ENCODE measurements around the gene SLC24A4. TPM values are rescaled to one million over a fixed set of nuclear protein-coding genes. Genes with fewer than 3 reads are reported as not detected.

The SLC24A4 gene
- total RNA-seq, 2 experiments from 2014 or later: not detected

DNA sequence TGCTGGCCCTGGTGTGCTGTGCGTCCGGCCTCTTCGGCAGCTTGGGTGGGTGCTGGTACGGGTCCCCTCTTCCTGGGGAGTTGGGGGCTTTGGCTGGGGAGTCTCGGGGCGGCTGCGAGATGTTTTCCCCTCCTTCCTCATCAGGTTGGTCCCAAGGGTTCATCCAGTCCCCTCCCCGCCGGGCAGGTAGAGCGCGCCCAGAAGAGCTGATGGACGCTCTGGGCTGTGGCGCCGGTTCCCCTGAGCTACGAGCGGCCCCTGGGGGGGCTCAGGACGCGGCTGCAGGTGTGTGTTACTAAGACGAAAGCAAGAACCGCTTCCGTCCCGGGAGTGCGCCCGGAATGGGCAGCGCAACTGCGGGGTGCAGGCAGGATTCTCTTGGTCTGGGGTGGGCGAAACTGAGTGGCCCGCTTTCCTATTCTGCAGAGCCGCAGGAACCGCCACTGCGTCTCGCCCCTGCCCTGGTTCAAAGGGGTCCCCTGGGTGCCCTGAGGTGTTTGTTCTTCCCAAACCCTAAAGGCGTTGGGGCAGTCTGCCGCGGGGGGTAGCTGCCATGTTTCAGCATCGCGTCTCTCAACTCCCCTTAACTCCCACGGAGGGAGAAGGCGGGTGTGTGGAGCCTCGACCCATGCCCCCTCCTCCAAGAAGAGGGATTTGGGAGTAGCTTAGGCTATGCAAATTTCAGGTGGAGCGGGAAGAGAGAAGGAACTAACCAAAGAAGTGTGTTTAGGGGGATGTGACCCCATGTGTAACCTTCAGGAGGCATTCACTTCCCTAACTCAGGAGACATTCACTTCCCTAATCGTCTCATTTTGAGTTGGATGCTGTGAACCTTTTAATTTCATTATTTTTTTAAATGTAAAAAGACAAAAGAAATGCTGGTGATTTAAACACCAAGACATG, 1.2 kb downstream of the SLC24A4 start:
- ChIA-PET POLR2A (no interaction called here), CTCF (interaction anchor here (1.1 kb wide), 1 partner anchor 28 kb away, joined by 3 read pairs; no protein-coding TSS in a partner anchor)
- H3K4me1 Mint-ChIP-seq: peaks cover 4% of the 10 kb centered on the region
- H3K4me3 Mint-ChIP-seq: peak overlapping the region; percentile 39
- DNase-seq: no peak
- H3K9me3 Mint-ChIP-seq: no peaks in the 10 kb centered on the region
- peaks cover 54% of the 10 kb centered on the region for H3K27me3 Mint-ChIP-seq
- no peak overlapping the region for H3K27ac Mint-ChIP-seq
- no peaks in the 10 kb centered on the region for H3K36me3 Mint-ChIP-seq (ENCODE audit: low read depth)

DNA sequence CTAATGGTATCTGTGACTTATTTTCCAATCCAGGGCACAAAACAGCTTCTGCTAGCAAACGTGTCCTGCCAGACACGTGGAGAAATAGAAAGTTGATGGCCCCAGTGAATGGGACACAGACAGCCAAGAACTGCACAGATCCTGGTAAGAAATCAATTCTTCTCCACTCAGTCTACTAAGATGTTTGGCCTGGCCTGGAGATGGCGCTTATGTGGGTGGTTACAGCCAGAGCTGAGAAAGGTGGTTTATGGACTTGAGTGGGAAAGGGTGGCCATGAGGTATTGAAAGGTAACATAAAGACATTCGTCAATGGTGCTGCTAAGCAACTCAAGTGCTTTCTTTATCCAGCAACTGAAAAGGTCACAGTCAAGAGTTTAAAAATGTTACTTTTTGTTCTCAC, 2.9 kb downstream of the SLC24A4 start:
- H3K9me3 Mint-ChIP-seq: no peaks in the 10 kb centered on the region
- peaks cover 4% of the 10 kb centered on the region for H3K4me1 Mint-ChIP-seq
- H3K4me3 Mint-ChIP-seq: no peak overlapping the region
- H3K36me3 Mint-ChIP-seq (ENCODE audit: low read depth): no peaks in the 10 kb centered on the region
- ChIA-PET CTCF (no interaction called here), POLR2A (no interaction called here)
- H3K27ac Mint-ChIP-seq: no peak overlapping the region
- no peak for DNase-seq
- H3K27me3 Mint-ChIP-seq: peaks cover 49% of the 10 kb centered on the region

GRCh38 chr14:92328664-92329255, 5.8 kb downstream of the SLC24A4 start:
- no peaks in the 10 kb centered on the region for H3K36me3 Mint-ChIP-seq (ENCODE audit: low read depth)
- H3K4me1 Mint-ChIP-seq: peaks cover 3% of the 10 kb centered on the region
- no peak for DNase-seq
- H3K9me3 Mint-ChIP-seq: no peaks in the 10 kb centered on the region
- ChIA-PET CTCF (interaction anchor here (1.1 kb wide), 1 partner anchor 14 kb away, joined by 3 read pairs; no protein-coding TSS in a partner anchor), POLR2A (no interaction called here)
- no peak overlapping the region for H3K27ac Mint-ChIP-seq
- peaks cover 31% of the 10 kb centered on the region for H3K27me3 Mint-ChIP-seq
- H3K4me3 Mint-ChIP-seq: no peak overlapping the region

- ChIA-PET POLR2A (no interaction called here), CTCF (interaction anchor here (0.6 kb wide), 1 partner anchor 10 kb away, joined by 3 read pairs; no protein-coding TSS in a partner anchor)
- Mint-ChIP-seq H3K4me3 (no peak overlapping the region), H3K4me1 (no peaks in the 10 kb centered on the region), H3K27ac (no peak overlapping the region), H3K27me3 (peaks cover 4% of the 10 kb centered on the region), H3K36me3 (ENCODE audit: low read depth) (no peaks in the 10 kb centered on the region), H3K9me3 (no peaks in the 10 kb centered on the region)
- no peak for DNase-seq
Observed at GRCh38 chr14:92334050-92334449, 11.1 kb downstream of the SLC24A4 start.

DNA sequence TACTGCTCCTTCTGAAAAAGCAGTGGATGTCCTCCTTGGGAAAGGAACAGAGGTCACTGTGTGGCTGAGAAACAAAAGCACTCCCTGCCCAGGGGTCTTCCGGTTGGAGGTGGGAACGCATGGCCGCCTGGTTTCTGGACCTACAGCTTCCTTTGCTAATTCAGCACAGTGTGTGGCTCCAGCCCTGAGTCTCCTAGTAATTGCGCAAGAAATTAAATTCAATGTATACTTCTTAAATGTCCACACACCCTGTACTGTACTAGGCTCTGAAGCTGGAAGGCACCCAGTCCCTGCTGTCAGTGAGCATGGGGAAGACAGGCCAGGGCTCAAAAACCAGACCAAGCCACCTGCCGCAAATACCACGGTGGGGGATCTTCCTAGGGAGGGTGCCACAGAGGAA, 13.4 kb downstream of the SLC24A4 start:
- Mint-ChIP-seq H3K9me3 (no peaks in the 10 kb centered on the region), H3K4me3 (no peak overlapping the region), H3K27me3 (peaks cover 7% of the 10 kb centered on the region), H3K27ac (no peak overlapping the region), H3K4me1 (no peaks in the 10 kb centered on the region), H3K36me3 (ENCODE audit: low read depth) (no peaks in the 10 kb centered on the region)
- CTCF ChIA-PET: no interaction called here
- no peak for DNase-seq
- POLR2A ChIA-PET: no interaction called here

- Mint-ChIP-seq H3K4me1 (peaks cover 3% of the 10 kb centered on the region), H3K4me3 (no peak overlapping the region), H3K27ac (no peak overlapping the region), H3K27me3 (peaks cover 13% of the 10 kb centered on the region), H3K36me3 (ENCODE audit: low read depth) (no peaks in the 10 kb centered on the region), H3K9me3 (peaks cover 5% of the 10 kb centered on the region)
- ChIA-PET CTCF (no interaction called here), POLR2A (no interaction called here)
- DNase-seq: no peak
Observed at GRCh38 chr14:92339426-92339825, 16.5 kb downstream of the SLC24A4 start.

DNA sequence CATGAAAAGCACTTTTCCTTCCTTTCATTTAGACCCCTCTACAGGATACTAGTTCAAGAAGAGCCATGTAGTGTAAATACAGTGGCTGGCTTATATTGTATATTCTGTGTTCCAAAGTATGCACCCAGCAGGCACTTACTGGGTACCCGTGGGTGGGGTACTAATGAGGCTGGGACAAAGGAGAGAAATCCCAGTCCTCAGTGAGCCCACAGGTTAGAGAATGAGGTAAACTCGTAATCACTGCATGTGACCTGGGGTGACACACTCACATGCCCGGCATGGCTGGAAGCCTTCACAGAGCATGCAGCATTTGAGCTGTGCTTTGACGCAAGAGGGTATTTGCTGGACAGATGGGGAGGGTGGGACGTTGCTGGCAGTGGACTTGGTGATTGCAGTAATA, 17.1 kb downstream of the SLC24A4 start:
- DNase-seq: no peak
- no peak overlapping the region for H3K4me3 Mint-ChIP-seq
- H3K27ac Mint-ChIP-seq: no peak overlapping the region
- CTCF ChIA-PET: no interaction called here
- H3K36me3 Mint-ChIP-seq (ENCODE audit: low read depth): no peaks in the 10 kb centered on the region
- peaks cover 3% of the 10 kb centered on the region for H3K4me1 Mint-ChIP-seq
- H3K9me3 Mint-ChIP-seq: peaks cover 5% of the 10 kb centered on the region
- POLR2A ChIA-PET: no interaction called here
- peaks cover 15% of the 10 kb centered on the region for H3K27me3 Mint-ChIP-seq

- Mint-ChIP-seq H3K4me3 (no peak overlapping the region), H3K27ac (no peak overlapping the region), H3K36me3 (ENCODE audit: low read depth) (no peaks in the 10 kb centered on the region), H3K9me3 (peaks cover 5% of the 10 kb centered on the region), H3K4me1 (peaks cover 3% of the 10 kb centered on the region), H3K27me3 (peaks cover 15% of the 10 kb centered on the region)
- no peak for DNase-seq
- ChIA-PET POLR2A (no interaction called here), CTCF (interaction anchor here (1.1 to 1.6 kb wide), 3 partner anchors 11 to 19 kb away, joined by 3 to 5 read pairs (median 4); no protein-coding TSS in a partner anchor)
Observed at GRCh38 chr14:92340931-92341330, 18.0 kb downstream of the SLC24A4 start.

DNA sequence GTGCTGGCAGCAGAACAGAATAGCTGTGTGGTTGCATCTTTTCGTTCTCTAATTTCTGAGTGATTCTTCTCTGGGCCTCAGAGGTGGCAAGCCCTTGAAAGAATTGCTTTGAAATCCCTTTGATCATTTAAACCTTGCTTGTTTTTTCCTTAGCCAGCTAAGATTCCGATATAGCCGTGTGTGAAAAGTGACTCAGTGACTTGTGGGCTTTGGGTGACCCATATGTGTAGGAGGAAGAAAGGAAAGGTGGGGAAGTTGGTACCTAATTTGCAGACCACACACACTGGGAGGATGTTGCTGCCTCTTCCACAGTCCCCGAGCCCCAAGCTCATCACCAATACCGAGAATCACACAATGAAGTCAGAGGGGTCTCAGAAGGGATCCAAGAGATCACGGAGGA, 18.8 kb downstream of the SLC24A4 start:
- ChIA-PET POLR2A (no interaction called here), CTCF (interaction anchor here (1.0 to 1.6 kb wide), 4 partner anchors 10 to 37 kb away, joined by 3 to 5 read pairs (median 4); no protein-coding TSS in a partner anchor)
- peaks cover 3% of the 10 kb centered on the region for H3K4me1 Mint-ChIP-seq
- H3K4me3 Mint-ChIP-seq: no peak overlapping the region
- H3K27ac Mint-ChIP-seq: no peak overlapping the region
- H3K36me3 Mint-ChIP-seq (ENCODE audit: low read depth): no peaks in the 10 kb centered on the region
- peaks cover 5% of the 10 kb centered on the region for H3K9me3 Mint-ChIP-seq
- no peak for DNase-seq
- peaks cover 15% of the 10 kb centered on the region for H3K27me3 Mint-ChIP-seq

GRCh38 chr14:92348154-92348553, 25.2 kb downstream of the SLC24A4 start:
- CTCF ChIA-PET: no interaction called here
- H3K4me1 Mint-ChIP-seq: no peaks in the 10 kb centered on the region
- H3K9me3 Mint-ChIP-seq: peaks cover 5% of the 10 kb centered on the region
- H3K36me3 Mint-ChIP-seq (ENCODE audit: low read depth): no peaks in the 10 kb centered on the region
- no peak overlapping the region for H3K27ac Mint-ChIP-seq
- POLR2A ChIA-PET: no interaction called here
- DNase-seq: no peak
- peaks cover 21% of the 10 kb centered on the region for H3K27me3 Mint-ChIP-seq
- no peak overlapping the region for H3K4me3 Mint-ChIP-seq

DNA sequence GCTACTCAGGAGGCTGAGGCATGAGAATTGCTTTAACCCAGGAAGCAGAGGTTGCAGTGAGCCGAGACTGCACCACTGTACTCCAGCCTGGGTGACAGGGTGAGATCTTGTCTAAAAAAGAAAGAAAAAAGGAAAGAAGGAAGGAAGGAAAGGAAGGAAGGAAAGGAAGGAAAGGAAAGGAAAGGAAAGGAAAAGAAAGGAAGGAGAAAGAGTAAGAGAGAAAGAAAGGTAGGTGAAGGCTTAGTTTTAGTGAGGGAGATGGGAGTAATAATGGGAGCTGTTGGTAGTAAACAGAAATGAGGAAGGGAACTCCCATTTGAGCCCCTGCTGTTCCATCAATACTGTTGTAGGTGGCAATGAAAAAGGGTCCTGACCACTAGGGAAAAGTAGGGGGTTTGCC, 28.8 kb downstream of the SLC24A4 start:
- H3K27me3 Mint-ChIP-seq: peaks cover 13% of the 10 kb centered on the region
- ChIA-PET POLR2A (no interaction called here), CTCF (interaction anchor here (1.0 to 1.3 kb wide), 6 partner anchors 10 to 168 kb away, joined by 3 to 5 read pairs (median 4); no protein-coding TSS in a partner anchor)
- no peak for DNase-seq
- no peaks in the 10 kb centered on the region for H3K4me1 Mint-ChIP-seq
- H3K9me3 Mint-ChIP-seq: no peaks in the 10 kb centered on the region
- no peak overlapping the region for H3K27ac Mint-ChIP-seq
- H3K36me3 Mint-ChIP-seq (ENCODE audit: low read depth): no peaks in the 10 kb centered on the region
- H3K4me3 Mint-ChIP-seq: no peak overlapping the region

GRCh38 chr14:92352158-92352985, 29.4 kb downstream of the SLC24A4 start:
- ChIA-PET POLR2A (no interaction called here), CTCF (interaction anchor here (0.7 to 1.4 kb wide), 8 partner anchors 10 to 167 kb away, joined by 3 to 5 read pairs (median 4); no protein-coding TSS in a partner anchor)
- Mint-ChIP-seq H3K36me3 (ENCODE audit: low read depth) (no peaks in the 10 kb centered on the region), H3K27me3 (peaks cover 10% of the 10 kb centered on the region), H3K4me1 (no peaks in the 10 kb centered on the region), H3K4me3 (no peak overlapping the region), H3K9me3 (no peaks in the 10 kb centered on the region), H3K27ac (no peak overlapping the region)
- DNase-seq: peak; percentile 46

GRCh38 chr14:92353447-92353846, 30.5 kb downstream of the SLC24A4 start:
- Mint-ChIP-seq H3K4me1 (no peaks in the 10 kb centered on the region), H3K36me3 (ENCODE audit: low read depth) (no peaks in the 10 kb centered on the region), H3K27ac (no peak overlapping the region), H3K9me3 (no peaks in the 10 kb centered on the region), H3K4me3 (no peak overlapping the region), H3K27me3 (peaks cover 10% of the 10 kb centered on the region)
- ChIA-PET CTCF (interaction anchor here (1.4 kb wide), 1 partner anchor 9 kb away, joined by 4 read pairs; no protein-coding TSS in a partner anchor), POLR2A (no interaction called here)
- no peak for DNase-seq

Measured in activated CD4-positive, alpha-beta T cell treated with anti-CD3 and anti-CD28 coated beads, Interleukin-2, amount 10 ng/mL, durations not matched to agents 7 days and 5 days (primary cell).